HFF-Myc (cell line): ENCODE results near the gene KRTAP4-4.

Experiments
- DNase-seq: peaks from one replicate; pipeline ENCODE4 v3.0.0-alpha.2; 2011; ENCODE audit warnings: low read depth; ENCODE audit errors: extremely low read depth
- H3K4me3 ChIP-seq: replicated peaks from 2 replicates; pipeline ENCODE4 v1.5.1; 2011; ENCODE audit warnings: low read depth, mild to moderate bottlenecking, control low read depth, low read length
- CTCF ChIP-seq: IDR thresholded peaks from 2 replicates; pipeline ENCODE4 v1.5.1; 2012; ENCODE audit warnings: mild to moderate bottlenecking, low read depth, low read length, control low read depth; ENCODE audit errors: missing control alignments

Gene KRTAP4-4

GRCh38 chr17:41184480-41184961 is 24.0 kb upstream of the KRTAP4-4 start, which contains the start of gene KRTAP4-1:
Gene KRTAP4-1 (minus strand): TSS chr17:41184911. CDS start chr17:41184854, 57 bp downstream.
- DNase-seq = no peak
- H3K4me3 ChIP-seq = no peak within 1 kb of the TSS
- no peak for TF ChIP-seq CTCF

- TF ChIP-seq CTCF = no peak
- DNase-seq = no peak
- H3K4me3 ChIP-seq = no peak overlapping the region
Observed at GRCh38 chr17:41178843-41179616, 18.5 kb upstream of the KRTAP4-4 start.

- no peak for TF ChIP-seq CTCF
- no peak overlapping the region for H3K4me3 ChIP-seq
- no peak for DNase-seq
Observed at GRCh38 chr17:41178341-41178740, 17.8 kb upstream of the KRTAP4-4 start.

- H3K4me3 ChIP-seq = no peak within 1 kb of the TSS
- DNase-seq = no peak
- no peak for TF ChIP-seq CTCF
Observed at GRCh38 chr17:41177727-41178271, 17.3 kb upstream of the KRTAP4-4 start, which contains the start of gene KRTAP4-2. Gene KRTAP4-2 (minus strand): TSS chr17:41178221. CDS start chr17:41178164, 57 bp downstream.

GRCh38 chr17:41176744-41177387 is 16.3 kb upstream of the KRTAP4-4 start:
- no peak overlapping the region for H3K4me3 ChIP-seq
- DNase-seq = no peak
- TF ChIP-seq CTCF = no peak

- no peak overlapping the region for H3K4me3 ChIP-seq
- DNase-seq = no peak
- no peak for TF ChIP-seq CTCF
Observed at GRCh38 chr17:41171886-41172285, 11.3 kb upstream of the KRTAP4-4 start.
